Measurements from ENCODE around the gene STX8.

The STX8 gene

DNA sequence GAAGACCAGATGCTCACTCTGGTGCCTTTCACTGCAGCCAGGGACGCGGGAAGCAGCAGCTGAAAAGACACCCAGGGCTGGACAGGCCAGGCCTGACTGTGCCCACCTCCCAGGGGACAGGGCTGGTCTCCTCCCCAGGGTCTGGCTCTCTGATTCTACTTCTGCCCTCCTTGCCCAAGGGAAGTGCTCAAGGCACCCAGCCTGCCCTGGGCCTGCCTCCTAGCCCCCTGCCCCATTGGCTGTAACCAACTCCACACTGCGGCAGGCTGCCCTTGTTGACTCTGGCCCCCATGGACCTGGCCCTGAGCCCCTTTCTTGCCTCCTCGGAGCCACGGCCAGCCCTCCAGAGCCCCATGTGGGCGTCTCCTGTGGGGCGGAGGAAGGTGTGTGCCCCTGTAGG is 341.9 kb downstream of the STX8 start:
- TF ChIP-seq CTCF (IDR thresholded peaks at IDR 0.05), result no peak
- Histone ChIP-seq H3K27ac (no peak overlapping the region), H3K4me3 (no peak overlapping the region)
- DNase-seq (ENCODE audit: low spot score), result no peak

DNA sequence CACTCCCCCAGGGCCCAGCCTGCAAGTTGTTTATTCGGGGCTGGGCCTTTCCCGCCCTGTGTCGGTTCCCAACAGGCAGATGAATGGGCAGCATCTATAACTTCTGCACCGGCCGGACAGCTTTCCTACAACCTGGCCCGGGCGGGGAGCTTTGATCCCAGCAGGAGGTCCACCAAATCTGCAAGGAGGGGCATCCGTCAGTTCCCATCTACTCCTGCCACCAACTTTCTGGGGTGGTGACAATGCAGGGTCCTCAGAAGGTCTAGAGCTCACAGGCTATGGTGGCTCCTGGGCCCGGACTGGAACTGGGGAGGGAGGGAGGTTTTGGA is 342.4 kb downstream of the STX8 start:
- no peak for TF ChIP-seq CTCF (IDR thresholded peaks at IDR 0.05)
- Histone ChIP-seq H3K4me3 (no peak overlapping the region), H3K27ac (no peak overlapping the region)
- no peak for DNase-seq (ENCODE audit: low spot score)

DNA sequence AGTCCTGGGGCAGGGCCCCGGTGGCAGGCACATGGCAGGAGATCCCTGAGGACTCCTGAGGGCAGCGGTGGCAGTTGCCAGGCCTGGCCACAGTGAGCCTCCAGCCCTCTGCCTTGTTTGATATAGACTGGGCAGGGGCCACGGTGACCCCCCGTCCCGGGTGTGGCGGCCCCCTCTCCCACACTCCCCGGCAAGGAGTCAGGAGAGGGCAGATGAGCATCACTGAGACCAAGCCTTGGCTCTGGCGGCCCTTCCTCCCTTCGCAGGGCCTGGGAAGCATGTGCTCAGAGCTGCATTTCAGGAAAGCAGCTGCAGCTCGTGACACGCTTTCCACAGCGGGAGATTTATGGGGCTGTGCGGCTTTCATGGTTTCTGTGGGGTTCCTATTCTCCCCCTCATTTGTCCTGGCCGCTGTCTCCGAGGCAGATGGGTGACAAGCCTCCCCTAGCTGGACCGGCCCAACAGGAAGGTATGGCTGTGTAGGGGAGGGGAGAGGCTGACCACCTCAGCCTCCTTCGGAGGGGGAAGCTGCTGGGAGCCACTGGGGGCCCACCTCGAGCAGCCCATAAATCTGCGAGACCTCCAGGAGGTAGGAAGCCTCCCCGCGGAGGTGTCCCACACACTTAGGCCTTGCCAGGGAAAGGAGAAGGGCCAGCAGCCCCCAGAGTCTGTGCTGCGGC is 342.9 kb downstream of the STX8 start:
- H3K4me3 ChIP-seq, result no peak overlapping the region
- DNase-seq (ENCODE audit: low spot score), result no peak
- TF ChIP-seq CTCF (IDR thresholded peaks at IDR 0.05), result no peak
- H3K27ac ChIP-seq, result no peak overlapping the region

DNA sequence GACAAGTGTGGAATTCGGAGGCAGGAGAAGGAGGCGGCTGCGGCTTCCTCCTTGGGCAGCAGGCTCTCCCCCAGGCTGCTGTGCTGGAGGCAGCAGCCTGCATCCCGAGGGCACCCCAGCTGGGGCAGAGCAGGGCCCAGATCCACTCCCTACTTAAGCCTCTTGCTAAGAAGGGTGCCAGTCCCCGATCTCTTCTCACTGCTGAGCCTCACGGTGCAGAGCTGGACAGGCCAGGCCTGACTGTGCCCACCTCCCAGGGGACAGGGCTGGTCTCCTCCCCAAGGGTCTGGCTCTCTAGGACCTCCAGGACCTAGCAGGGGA is 343.5 kb downstream of the STX8 start:
- Histone ChIP-seq H3K4me3 (no peak overlapping the region), H3K27ac (no peak overlapping the region)
- DNase-seq (ENCODE audit: low spot score), result no peak
- no peak for TF ChIP-seq CTCF (IDR thresholded peaks at IDR 0.05)

GRCh38 chr17:9231449-9232154 is 344.0 kb downstream of the STX8 start:
- Histone ChIP-seq H3K27ac (no peak overlapping the region), H3K4me3 (no peak overlapping the region)
- TF ChIP-seq CTCF (IDR thresholded peaks at IDR 0.05), result no peak
- peak; percentile 69 for DNase-seq (ENCODE audit: low spot score)

- TF ChIP-seq CTCF (IDR thresholded peaks at IDR 0.05), result no peak
- Histone ChIP-seq H3K4me3 (no peak overlapping the region), H3K27ac (no peak overlapping the region)
- DNase-seq (ENCODE audit: low spot score), result no peak
These were observed 344.8 kb downstream of the STX8 start for GRCh38 chr17:9230861-9231260.

- TF ChIP-seq CTCF (IDR thresholded peaks at IDR 0.05), result no peak
- DNase-seq (ENCODE audit: low spot score), result no peak
- Histone ChIP-seq H3K27ac (no peak overlapping the region), H3K4me3 (no peak overlapping the region)
These were observed 345.3 kb downstream of the STX8 start for GRCh38 chr17:9230346-9230745.

Measured in coronary artery (tissue), 2 donors.